Spleen (tissue), 7 donors: ENCODE data around the gene CACNA1F.

Source experiments
- CTCF ChIP-seq, 11 experiments: fragments of 200-600 bp in 7 of 11; fragments of 450-650 bp in 4 of 11; sonication (generic) in 4 of 11; IDR thresholded peaks in 8 of 11; conservative IDR thresholded peaks in 3 of 11; 1 replicate in 7 of 11; 2 replicates in 4 of 11; pipeline versions ENCODE4 v1.4.0 to v1.8.0; 2016 to 2021; ENCODE audit warnings: antibody characterized with exemption in 11 of 11, inconsistent platforms in 4 of 11, mild to moderate bottlenecking in 1 of 11
- POLR2A ChIP-seq, 3 donors: fragments of 450-650 bp; IDR thresholded peaks; one replicate each; pipeline ENCODE4 v1.5.1; 2017; ENCODE audit warnings: antibody characterized with exemption in 3 of 3, mild to moderate bottlenecking in 1 of 3
- POLR2AphosphoS5 ChIP-seq, 3 donors: sonication (generic); formaldehyde crosslinking; IDR thresholded peaks; one replicate each; pipeline ENCODE4 v1.5.1; 2017; ENCODE audit warnings: antibody characterized with exemption in 3 of 3
- donor health status: DM: no; HTN: no; CAD: no; lungs with moderate emphysema.
- donor health status: DM: no; HTN: no; CAD: no.
- donor health status: DM: no; HTN: no; CAD: no.

- TF ChIP-seq POLR2AphosphoS5 (IDR thresholded peaks at IDR 0.05) (no peak), CTCF (IDR thresholded peaks at IDR 0.05 in 8 of 11, conservative IDR thresholded peaks at IDR 0.05 in 3 of 11) (no peak), POLR2A (IDR thresholded peaks at IDR 0.05) (no peak)
Measured at GRCh38 chrX:49243166-49243565, 10.0 kb upstream of the CACNA1F start.
